ENCODE results near the gene ESRP2.

DNA sequence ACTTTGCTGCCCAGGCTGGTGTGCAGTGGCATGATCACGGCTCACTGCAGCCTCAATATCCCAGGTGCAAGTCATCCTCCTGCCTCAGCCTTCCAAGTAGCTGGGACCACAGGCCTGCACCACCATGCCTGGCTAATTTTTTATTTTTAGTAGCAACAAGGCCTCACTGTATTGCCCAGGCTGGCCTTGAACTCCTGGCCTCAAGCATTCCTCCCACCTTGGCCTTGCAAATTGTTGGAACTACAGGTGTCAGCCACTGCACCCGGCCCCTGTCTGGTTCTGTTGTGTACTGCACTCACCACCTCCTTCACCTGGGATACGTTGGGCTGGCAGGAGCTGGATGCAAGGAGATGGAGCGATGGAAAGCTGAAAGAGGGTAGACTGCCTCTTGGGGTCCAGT, 17.8 kb upstream of the ESRP2 start:
- TF ChIP-seq, protein P1, sequence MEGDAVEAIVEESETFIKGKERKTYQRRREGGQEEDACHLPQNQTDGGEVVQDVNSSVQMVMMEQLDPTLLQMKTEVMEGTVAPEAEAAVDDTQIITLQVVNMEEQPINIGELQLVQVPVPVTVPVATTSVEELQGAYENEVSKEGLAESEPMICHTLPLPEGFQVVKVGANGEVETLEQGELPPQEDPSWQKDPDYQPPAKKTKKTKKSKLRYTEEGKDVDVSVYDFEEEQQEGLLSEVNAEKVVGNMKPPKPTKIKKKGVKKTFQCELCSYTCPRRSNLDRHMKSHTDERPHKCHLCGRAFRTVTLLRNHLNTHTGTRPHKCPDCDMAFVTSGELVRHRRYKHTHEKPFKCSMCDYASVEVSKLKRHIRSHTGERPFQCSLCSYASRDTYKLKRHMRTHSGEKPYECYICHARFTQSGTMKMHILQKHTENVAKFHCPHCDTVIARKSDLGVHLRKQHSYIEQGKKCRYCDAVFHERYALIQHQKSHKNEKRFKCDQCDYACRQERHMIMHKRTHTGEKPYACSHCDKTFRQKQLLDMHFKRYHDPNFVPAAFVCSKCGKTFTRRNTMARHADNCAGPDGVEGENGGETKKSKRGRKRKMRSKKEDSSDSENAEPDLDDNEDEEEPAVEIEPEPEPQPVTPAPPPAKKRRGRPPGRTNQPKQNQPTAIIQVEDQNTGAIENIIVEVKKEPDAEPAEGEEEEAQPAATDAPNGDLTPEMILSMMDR (IDR thresholded peaks at IDR 0.05): no peak
- no peak for TF ChIP-seq POLR2A (IDR thresholded peaks at IDR 0.05)
